Heart left ventricle (tissue), 16 donors: Measurements from ENCODE around the gene LAMB1. TPM values are rescaled to one million over a fixed set of nuclear protein-coding genes. Genes with fewer than 3 reads are reported as not detected.

ENCODE experiments used
- ATAC-seq, 4 donors: fragments of 200-7000 bp; cut with Tn5 transposase; one replicate each; pipeline ENCODE4 v1.9.1; 2020 to 2022; ENCODE audit warnings: moderate library complexity in 4 of 4, mild to moderate bottlenecking in 3 of 4, moderate number of reproducible peaks in 1 of 4
- DNase-seq, 5 donors: peaks; one replicate each; pipeline ENCODE4 v3.0.0-alpha.2; 2020
- H3K27ac ChIP-seq, 12 donors: fragments of 200-600 bp; sonication (generic) in 4 of 12; one replicate each; pipeline versions ENCODE4 v1.5.0 to v1.8.0; 2016 to 2022; ENCODE audit warnings: mild to moderate bottlenecking in 2 of 12
- H3K27me3 ChIP-seq, 9 donors: fragments of 200-600 bp; sonication (generic) in 2 of 9; one replicate each; pipeline versions ENCODE4 v1.5.1 to v1.8.0; 2016 to 2022; ENCODE audit warnings: mild to moderate bottlenecking in 3 of 9
- H3K36me3 ChIP-seq, 9 donors: fragments of 200-600 bp; sonication (generic) in 2 of 9; one replicate each; pipeline versions ENCODE4 v1.5.0 to v1.8.0; 2018 to 2022; ENCODE audit warnings: mild to moderate bottlenecking in 2 of 9
- H3K4me1 ChIP-seq, 12 donors: fragments of 200-600 bp; sonication (generic) in 4 of 12; one replicate each; pipeline versions ENCODE4 v1.5.0 to v1.8.0; 2016 to 2022; ENCODE audit warnings: mild to moderate bottlenecking in 3 of 12
- H3K4me3 ChIP-seq, 12 donors: fragments of 200-600 bp; sonication (generic) in 4 of 12; one replicate each; pipeline versions ENCODE4 v1.5.0 to v1.8.0; 2017 to 2022; ENCODE audit warnings: mild to moderate bottlenecking in 9 of 12, moderate library complexity in 4 of 12
- H3K9me3 ChIP-seq, 12 donors: fragments of 200-600 bp; sonication (generic) in 4 of 12; one replicate each; pipeline versions ENCODE4 v1.5.0 to v1.8.0; 2016 to 2022; ENCODE audit warnings: mild to moderate bottlenecking in 1 of 12
- POLR2A ChIP-seq, 2 donors: fragments of 450-650 bp; IDR thresholded peaks; one replicate each; pipeline ENCODE4 v1.6.1; 2017; ENCODE audit warnings: antibody characterized with exemption in 2 of 2, mild to moderate bottlenecking in 2 of 2, moderate library complexity in 2 of 2
- WGBS, 4 donors: extraction: QIAGEN DNeasy Blood & Tissue Kit in 2 of 4; methylation state at CpG; one replicate each; pipeline versions ENCODE4 v1.1.5 to v1.1.7; 2013 to 2018; 5-methylcytosine and 5-hydroxymethylcytosine counted together
- intact Hi-C, 10 donors: fragments of 100-400 bp; cut with DNase I; formaldehyde crosslinking; loops; one replicate each; pipeline versions ENCODE4 v1.11.1 to v1.14.2; 2022
- polyA plus RNA-seq, 2 donors: library from polyadenylated mRNA; stranded (reverse); fragments of 200-250 nt; gene quantifications; one replicate each; pipeline ENCODE4 v1.2.3, GENCODE V29; 2013
- total RNA-seq, 9 donors: library from RNA; depleted of rRNA in 2 of 9; stranded (reverse); fragments of >200 nt in 2 of 9; fragmentation: NEBNext Ultra II Directional in 3 of 9; extraction: Animal tissue kit (Norgen Biotek cat#: 25700) in 3 of 9; gene quantifications; one replicate each; pipeline versions ENCODE4 v1.1.0 to v1.2.4, GENCODE V29; 2016 to 2023
- TF ChIP-seq, protein P1 (sequence below), 12 donors: fragments of 200-600 bp; sonication (generic) in 4 of 12; IDR thresholded peaks; one replicate each; pipeline versions ENCODE4 v1.5.0 to v1.8.0; 2018 to 2022; ENCODE audit warnings: antibody characterized with exemption in 12 of 12, mild to moderate bottlenecking in 5 of 12
- donor health status: ischemic (EF 13 %, LVEDD 7.1; RV severe dilation, severe dysfunction).
- donor health status: healthy with polysubstance abuse.
- donor health status: DM: no; HTN: yes; CAD: no.
- donor health status: DM: no; HTN: no; CAD: no.
- donor health status: ischemic (EF 25% LVEDD 6.9; RV normal size, moderate dysfunction).
- donor health status: ischemic (EF 25% LVEDD 5.7; RV mildly dilated, moderate dysfunction).
- donor health status: healthy.
- donor health status: DM: yes; HTN: yes; CAD: no.
- donor health status: ischemic (EF 35%, LVEDD 5.7; RV mildly dilated, moderate dysfunction).
- donor health status: nonischemic (EF 11% LVEDD 7.7; RV severe dilation, severe dysfunction).
- donor health status: DM: yes; HTN: yes; CAD: no.
- donor health status: PGD.
- donor health status: ischemic (EF 29% LVEDD 5.4; RV normal size, mild dysfunction).
- donor health status: nonischemic (EF 23%, LVEDD 6.1; RV moderate dilation, normal function).

Gene LAMB1
- total and polyA plus RNA-seq, 11 donors: 29.1 to 121 (median 55.9) TPM

DNA sequence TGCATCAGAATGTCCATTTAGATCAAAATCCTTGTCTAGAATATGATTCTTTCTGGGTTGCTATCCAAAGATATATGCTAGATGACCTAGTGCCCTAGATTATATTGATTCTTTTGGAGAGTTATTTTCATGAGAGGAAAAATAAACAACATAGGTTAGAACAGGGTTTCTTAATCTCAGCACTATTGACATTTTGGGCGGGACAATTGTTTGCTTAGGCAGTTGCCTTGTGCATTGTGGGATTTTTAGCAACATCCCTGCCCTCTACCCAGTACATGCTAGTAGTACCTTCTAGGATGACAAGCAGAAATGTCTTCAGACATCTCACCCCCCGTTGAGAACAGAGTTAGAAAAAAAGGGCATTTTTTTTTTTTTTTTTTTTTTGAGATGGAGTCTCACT lies 25.1 kb upstream of the LAMB1 start:
- 87 to 92% (median 89%) methylated on average over 2 of the region's 2 CpGs for WGBS, 4 donors
- intact Hi-C loops: no loop called here
- no peaks in the 10 kb centered on the region for H3K27me3 ChIP-seq

DNA sequence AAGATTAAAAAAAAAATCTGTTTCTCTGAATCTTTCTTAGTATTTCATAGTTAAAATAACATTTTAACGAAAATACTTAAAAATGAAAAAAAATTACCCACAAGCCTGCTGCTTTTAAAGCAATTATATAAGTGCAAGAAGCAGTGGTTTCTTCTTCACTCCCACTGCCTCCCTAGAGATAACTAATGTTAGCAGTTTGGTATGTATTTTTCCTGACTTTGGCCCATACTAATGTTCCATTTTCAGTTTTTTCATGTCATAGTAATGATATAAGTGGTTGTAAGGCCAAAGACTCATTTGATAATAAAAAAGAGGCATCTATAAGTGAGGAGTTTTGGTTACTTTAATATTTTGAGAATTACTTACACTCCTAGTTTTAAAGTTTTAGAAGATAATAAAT lies 24.3 kb upstream of the LAMB1 start:
- intact Hi-C loops: no loop called here
- Histone ChIP-seq H3K36me3 (no peaks in the 10 kb centered on the region), H3K9me3 (no peaks in the 10 kb centered on the region), H3K4me3 (no peak overlapping the region), H3K4me1 (no peaks in the 10 kb centered on the region), H3K27ac (no peak overlapping the region), H3K27me3 (no peaks in the 10 kb centered on the region)
- DNase-seq (no peak), ATAC-seq (no peak)
- no peak for TF ChIP-seq POLR2A (IDR thresholded peaks at IDR 0.05)
- TF ChIP-seq, protein P1, sequence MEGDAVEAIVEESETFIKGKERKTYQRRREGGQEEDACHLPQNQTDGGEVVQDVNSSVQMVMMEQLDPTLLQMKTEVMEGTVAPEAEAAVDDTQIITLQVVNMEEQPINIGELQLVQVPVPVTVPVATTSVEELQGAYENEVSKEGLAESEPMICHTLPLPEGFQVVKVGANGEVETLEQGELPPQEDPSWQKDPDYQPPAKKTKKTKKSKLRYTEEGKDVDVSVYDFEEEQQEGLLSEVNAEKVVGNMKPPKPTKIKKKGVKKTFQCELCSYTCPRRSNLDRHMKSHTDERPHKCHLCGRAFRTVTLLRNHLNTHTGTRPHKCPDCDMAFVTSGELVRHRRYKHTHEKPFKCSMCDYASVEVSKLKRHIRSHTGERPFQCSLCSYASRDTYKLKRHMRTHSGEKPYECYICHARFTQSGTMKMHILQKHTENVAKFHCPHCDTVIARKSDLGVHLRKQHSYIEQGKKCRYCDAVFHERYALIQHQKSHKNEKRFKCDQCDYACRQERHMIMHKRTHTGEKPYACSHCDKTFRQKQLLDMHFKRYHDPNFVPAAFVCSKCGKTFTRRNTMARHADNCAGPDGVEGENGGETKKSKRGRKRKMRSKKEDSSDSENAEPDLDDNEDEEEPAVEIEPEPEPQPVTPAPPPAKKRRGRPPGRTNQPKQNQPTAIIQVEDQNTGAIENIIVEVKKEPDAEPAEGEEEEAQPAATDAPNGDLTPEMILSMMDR (IDR thresholded peaks at IDR 0.05): no peak
- WGBS, 4 donors: 60 to 77% (median 73%) methylated on average over 1 of the region's 1 CpG

More for the DNA sequence above, 25.1 kb upstream of the LAMB1 start:
- Histone ChIP-seq H3K36me3 (no peaks in the 10 kb centered on the region), H3K27ac (no peak overlapping the region), H3K4me3 (no peak overlapping the region), H3K9me3 (no peaks in the 10 kb centered on the region), H3K4me1 (no peaks in the 10 kb centered on the region)
- TF ChIP-seq, protein P1 (IDR thresholded peaks at IDR 0.05): no peak
- TF ChIP-seq POLR2A (IDR thresholded peaks at IDR 0.05): no peak
- ATAC-seq (no peak), DNase-seq (no peak)

DNA sequence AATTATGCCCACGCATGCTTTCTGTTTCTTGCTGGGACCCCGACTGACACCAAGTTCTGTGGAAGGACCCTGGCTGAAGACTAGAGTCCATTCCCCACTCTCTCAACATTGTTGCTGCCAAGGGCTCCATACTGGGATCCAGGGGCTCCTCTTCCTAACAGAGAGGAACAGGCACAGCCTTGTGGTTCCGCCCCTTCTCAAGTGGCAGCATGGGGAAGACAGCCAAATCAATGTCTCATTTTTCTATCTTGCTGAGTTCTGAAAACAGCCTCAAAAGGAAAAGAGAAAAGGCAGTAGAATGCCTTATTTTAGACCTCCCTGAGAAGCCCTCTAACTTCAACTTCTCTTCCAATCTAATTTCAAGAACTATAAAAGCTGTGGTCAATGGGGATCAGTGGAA lies 23.7 kb upstream of the LAMB1 start:
- WGBS, 4 donors: 84 to 89% (median 87%) methylated on average over 3 of the region's 3 CpGs
- H3K9me3 ChIP-seq: no peaks in the 10 kb centered on the region
- H3K4me1 ChIP-seq: no peaks in the 10 kb centered on the region
- no peak overlapping the region for H3K27ac ChIP-seq
- TF ChIP-seq POLR2A (IDR thresholded peaks at IDR 0.05): no peak
- TF ChIP-seq, protein P1 (IDR thresholded peaks at IDR 0.05): no peak
- no peaks in the 10 kb centered on the region for H3K27me3 ChIP-seq
- intact Hi-C loops: no loop called here
- DNase-seq: no peak
- H3K4me3 ChIP-seq: no peak overlapping the region
- no peak for ATAC-seq
- no peaks in the 10 kb centered on the region for H3K36me3 ChIP-seq

DNA sequence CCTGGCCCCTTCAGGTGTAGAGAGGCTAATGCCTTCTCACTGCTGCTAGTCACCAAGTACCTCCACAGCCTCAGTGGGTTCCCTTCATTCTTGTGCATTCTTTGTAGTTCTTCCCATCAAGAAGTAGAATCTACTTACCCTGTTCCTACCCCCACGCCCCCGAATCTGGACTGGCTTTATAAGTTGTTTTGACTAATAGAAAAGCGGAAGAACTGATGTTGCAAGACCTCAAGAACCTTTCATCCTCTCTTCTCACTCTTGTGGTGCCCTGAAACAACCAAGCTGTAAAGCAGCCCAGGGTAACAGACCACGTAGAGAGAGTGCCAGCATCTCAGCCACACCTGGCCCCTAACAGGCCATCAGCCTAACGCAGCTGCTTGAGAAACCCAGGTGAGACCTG lies 23.2 kb upstream of the LAMB1 start:
- intact Hi-C loops: no loop called here
- ATAC-seq (no peak), DNase-seq (no peak)
- 93 to 98% (median 97%) methylated on average over 5 of the region's 5 CpGs for WGBS, 4 donors
- H3K4me3 ChIP-seq: no peak overlapping the region
- H3K27ac ChIP-seq: no peak overlapping the region
- H3K27me3 ChIP-seq: no peaks in the 10 kb centered on the region
- H3K4me1 ChIP-seq: no peaks in the 10 kb centered on the region
- H3K36me3 ChIP-seq: no peaks in the 10 kb centered on the region
- TF ChIP-seq, protein P1 (IDR thresholded peaks at IDR 0.05): no peak
- TF ChIP-seq POLR2A (IDR thresholded peaks at IDR 0.05): no peak
- no peaks in the 10 kb centered on the region for H3K9me3 ChIP-seq
